ENCODE measurements around the gene ZFP36L1.

Gene ZFP36L1

DNA sequence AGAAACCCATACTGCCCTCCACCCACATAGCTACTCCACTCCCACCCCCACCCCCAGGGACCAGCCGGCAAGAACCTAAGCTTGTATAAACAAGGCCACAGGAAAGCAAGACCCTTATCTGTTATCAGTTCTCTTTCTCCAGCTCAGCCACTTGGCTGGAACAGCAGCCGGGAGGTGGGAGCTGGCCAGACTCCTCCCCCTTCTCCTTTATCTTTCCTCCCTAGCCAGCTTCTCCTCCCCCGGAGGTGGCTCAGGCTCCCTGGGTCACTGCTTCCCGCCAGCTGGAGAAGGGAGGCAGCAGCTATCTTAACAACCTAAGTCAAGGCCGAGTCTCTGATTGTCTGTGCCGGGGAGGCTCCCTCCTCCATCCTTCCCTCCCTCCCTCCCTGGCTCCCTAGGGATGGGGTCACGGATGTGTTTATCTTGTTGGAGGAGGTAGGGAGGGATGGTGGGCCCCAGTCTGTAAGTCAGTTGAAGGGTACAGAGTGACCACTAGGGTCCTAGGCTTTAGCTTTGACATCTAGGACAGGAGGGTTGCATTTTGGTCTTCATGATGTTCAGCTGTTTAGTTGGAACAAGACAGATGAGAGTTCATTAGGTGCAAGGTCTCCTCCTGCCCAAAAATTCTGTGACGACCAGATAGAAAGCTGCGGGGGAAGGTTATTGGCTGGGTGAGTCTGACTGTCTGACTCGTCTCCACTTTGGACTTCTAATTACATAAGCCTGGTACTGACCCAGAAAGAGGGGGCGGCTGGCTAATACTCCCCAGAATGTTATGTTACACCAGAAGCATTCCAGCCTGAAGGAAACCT lies 29.7 kb downstream of the ZFP36L1 start:
- DNase-seq = no peak

DNA sequence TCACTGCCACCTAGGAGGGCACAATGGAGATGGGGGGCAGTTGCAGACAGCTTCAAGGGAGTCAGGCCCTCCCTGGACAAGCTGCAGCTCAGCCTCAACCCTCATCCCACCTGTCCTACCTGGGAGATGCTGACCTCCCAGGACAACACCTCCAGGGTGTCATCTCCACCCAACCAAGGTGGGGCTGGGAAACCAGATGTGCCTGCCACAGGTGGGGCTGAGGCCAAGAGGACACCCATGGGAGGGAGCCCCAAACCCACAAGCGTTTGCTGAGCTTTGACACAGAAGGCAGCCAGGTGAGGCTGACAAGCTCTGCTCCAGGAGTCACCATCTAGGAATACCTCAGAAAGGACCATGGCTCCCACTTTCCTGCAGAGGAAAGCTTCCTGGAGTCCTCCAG lies 31.5 kb downstream of the ZFP36L1 start:
- DNase-seq = no peak

- DNase-seq = no peak
These were observed 32.1 kb downstream of the ZFP36L1 start for GRCh38 chr14:68760761-68761160.

DNA sequence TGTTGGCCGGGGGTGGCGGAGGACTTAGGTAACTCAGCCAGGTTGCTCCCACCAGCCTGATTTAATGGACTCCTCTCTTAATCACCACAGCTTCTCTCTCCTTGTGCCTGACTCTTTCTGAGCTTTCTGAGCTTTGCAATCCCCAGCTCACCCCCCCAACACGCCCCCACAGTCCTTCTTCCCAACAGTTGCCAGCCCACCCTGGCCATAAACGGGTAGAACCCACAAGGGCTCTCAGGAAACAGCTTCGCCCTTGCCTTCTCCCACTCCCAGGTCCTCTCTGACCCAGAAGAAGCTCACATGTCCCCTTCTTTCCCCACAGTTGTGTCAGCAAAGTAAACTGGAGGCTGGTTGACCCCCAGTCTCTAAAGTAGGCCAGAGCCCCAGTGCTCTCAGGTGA lies 32.9 kb downstream of the ZFP36L1 start:
- DNase-seq = no peak

DNA sequence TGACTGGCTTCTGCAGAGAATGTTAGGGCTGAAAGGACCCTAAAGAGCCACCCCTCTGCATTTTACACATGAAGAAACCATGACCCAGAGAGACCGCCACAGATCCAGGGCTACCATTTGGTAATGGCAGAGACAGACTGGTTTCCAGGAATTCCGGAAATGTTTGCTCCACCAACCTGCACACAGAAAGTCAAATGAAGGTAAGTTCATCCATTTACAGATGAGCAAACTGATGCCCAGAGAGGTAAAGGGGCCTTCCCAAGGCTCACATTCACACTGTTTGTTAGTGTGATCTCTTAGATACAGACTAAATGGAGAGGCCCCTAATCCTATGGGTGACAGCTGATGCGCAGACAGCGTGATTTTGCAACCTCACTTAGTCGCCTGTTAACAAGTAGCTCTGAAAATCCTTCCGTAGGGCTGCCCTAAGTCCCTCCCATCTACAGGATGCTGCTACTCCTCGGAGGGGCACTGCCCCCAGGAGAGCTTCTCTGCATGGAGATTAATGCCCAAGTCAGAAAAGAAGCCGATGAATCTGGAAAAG lies 33.8 kb downstream of the ZFP36L1 start:
- DNase-seq = no peak

- no peak for DNase-seq
These were observed 34.6 kb downstream of the ZFP36L1 start for GRCh38 chr14:68758301-68758700.

DNA sequence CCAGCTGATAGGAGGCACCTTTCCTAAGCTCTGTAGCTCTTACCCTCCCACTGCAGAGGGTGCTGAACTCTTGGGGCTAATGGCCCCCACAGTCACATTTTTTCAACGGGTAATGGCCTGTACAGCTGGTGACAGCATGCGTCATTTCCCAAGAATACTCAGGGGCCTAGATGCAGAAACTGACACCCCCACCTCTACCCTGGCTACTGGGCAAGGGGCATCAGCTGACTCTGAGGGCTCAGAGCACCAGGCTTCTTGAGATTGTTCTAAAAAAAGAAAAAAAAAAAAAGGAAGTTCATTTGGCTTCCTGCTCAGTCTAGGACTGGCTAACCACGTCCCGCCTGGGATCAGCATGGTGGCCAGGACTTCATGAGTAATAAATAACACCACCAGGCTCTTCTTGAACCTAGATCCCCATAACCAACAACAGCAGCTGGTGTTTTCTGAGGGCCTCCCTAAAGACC lies 35.2 kb downstream of the ZFP36L1 start:
- DNase-seq = peak; percentile 25 to 72

DNA sequence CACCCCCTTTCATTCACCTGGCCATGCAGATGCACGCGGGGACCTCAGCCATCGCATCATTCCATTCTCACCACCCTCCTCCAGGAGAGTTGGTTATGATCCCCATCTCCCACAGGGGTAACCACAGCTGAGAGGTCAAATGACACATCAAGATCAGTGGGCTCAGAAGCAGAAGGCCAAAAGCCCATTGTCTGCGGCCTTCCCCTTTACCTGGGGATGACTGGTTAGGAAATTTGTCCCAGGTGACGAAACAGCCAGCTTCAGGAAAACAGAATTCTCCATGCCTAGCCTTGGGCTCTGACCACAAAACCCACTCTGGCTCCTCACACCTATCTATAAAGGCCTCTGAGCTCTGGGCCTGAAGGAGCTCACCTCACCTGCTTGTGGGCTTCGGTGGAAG lies 36.1 kb downstream of the ZFP36L1 start:
- DNase-seq = no peak

DNA sequence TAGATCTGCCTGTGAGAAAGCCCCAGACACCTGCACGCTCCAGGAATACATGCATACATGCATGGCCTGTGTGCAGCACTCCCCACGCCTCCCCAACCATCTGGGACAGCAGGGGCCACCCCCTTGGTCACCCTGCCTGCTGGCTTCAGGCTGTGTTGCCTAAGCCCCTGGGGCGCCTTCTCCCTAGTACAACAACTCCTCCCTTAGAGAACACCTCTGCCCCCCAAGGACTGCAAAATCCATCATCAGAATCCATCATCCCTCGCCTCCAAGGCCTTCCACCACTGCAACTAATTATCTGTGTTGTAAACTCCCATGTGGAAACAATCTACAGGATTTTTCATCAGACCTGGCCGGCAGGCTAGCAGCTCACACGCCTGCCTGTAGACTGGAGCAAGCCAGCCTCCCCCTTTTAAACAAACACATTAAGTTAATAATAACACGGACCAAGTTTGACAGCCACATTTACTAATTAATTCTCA lies 36.8 kb downstream of the ZFP36L1 start:
- DNase-seq = no peak

DNA sequence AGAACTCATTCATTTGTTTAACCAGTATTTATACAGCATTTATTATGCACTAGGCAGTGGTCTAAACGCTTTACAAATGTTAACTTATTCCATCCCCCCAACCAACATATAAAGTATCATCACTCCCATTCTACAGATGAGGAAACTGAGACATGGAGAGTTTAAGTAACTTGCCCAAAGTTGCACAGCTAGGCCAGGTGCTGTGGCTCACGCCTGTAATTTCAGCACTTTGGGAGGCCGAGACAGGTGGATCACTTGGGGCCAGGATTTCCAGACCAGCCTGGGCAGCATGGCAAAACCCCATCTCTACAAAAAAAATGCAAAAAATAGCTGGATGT lies 37.9 kb downstream of the ZFP36L1 start:
- no peak for DNase-seq

DNA sequence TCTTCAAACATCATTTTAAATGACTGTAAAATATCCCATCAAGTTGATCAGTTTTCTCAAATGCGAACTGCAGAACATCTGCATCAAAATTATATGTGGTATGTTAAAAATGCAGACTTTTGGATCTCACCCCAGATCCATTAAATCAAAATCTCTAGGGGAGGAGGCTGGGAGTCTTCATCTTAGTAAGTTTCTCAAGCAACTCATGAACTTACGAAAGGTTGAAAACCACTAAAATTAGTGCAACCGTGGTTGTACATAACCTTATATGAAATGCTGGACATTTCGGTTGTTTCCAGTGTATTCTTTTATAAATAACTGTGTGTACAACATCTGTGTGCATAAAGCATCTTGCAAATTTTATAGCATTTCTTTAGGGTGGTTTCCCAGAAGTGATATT lies 39.2 kb downstream of the ZFP36L1 start:
- no peak for DNase-seq

GRCh38 chr14:68752271-68753006 lies 40.4 kb downstream of the ZFP36L1 start:
- no peak for DNase-seq

GRCh38 chr14:68749487-68750475 lies 43.1 kb downstream of the ZFP36L1 start:
- no peak for DNase-seq

- no peak for DNase-seq
These were observed 44.2 kb downstream of the ZFP36L1 start for GRCh38 chr14:68748691-68749090.

GRCh38 chr14:68748260-68748659 lies 44.6 kb downstream of the ZFP36L1 start:
- DNase-seq = no peak

- DNase-seq = no peak
These were observed 45.5 kb downstream of the ZFP36L1 start for GRCh38 chr14:68747393-68747792.

DNA sequence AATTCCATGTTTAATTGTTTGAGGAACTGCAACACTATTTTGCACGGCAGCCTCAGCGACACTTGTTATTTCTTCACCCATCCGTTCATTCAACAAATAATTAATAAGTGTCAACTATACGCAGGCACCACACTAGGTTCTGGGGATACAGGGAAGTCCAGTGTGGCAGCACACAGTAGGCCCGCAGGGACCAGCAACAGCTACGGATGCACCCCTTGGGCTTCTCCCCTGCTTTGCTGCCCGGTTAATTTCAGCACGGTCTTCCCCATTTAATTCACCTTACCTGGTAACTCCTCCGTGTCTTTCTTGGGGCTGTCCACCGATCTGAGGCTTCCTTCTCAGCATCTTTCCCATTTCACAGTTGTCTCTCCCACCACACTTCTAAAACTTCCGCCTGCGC lies 48.3 kb downstream of the ZFP36L1 start:
- DNase-seq = no peak

GRCh38 chr14:68741839-68742470 lies 50.9 kb downstream of the ZFP36L1 start:
- peak; percentile 35 to 74 for DNase-seq

DNA sequence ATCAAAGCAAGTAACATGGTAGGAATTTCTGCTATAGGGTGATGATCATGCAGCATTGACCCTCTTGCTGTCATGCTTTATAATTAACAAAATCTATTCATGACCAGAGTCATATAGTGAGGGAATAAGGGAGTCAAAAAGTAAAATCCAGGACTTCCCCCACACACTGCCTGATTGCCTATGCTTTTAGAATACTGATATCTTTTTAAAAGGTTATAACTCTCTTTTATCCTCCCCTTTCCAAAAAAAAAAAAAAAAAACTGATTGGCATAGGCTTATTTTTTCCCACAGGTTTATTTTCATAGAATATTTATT lies 51.4 kb downstream of the ZFP36L1 start:
- DNase-seq = no peak

DNA sequence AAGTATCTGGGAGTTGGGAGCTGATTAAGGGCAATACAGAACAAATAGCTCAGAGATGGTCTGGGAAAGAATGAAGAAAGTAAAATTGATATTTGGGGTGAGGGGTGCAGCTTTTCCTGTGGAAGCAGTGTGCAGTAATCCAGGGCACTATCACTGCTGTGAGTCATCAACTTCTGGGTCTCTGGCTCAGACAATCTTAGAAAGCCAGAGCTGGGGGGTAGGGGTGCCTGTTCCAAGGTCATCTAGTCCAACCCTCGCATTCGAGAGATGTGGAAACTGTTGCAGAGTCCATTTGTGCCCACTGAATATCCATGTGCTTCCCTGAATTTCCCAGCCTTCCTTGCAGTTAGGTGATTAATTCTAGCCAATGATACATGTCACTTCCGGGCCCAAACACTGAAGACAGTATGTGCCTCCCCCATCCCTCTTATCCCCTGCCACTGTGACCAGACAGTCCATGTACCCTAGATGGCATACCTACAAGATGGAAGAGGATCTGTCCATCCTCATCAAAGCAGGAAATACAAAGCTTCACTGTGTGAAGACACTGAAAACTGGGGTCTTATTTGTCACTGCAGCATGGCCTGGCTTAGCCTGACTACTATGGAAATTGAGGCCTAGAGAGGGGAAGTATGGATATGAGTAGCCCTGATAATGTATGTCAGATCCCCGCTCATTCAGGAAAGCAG lies 51.9 kb downstream of the ZFP36L1 start:
- DNase-seq = no peak

- no peak for DNase-seq
These were observed 53.2 kb downstream of the ZFP36L1 start for GRCh38 chr14:68739701-68740100.

- DNase-seq = no peak
These were observed 54.3 kb downstream of the ZFP36L1 start for GRCh38 chr14:68738559-68738958.

All from CD4-positive, alpha-beta T cell treated with Interferon alpha-2 for 1 hour (primary cell).